Tibial artery (tissue), 4 donors: Measurements from ENCODE around the gene CFAP251.

Experiments used
- DNase-seq, 2 donors: peaks; one replicate each; pipeline ENCODE4 v3.0.0-alpha.2; 2019
- H3K27ac ChIP-seq, 2 donors: fragments of 200-600 bp; sonication (generic) in 1 of 2; 1 replicate in 1 of 2; 2 replicates in 1 of 2; pipeline ENCODE4 v1.5.1; 2018 to 2019; ENCODE audit warnings: mild to moderate bottlenecking in 1 of 2
- H3K27me3 ChIP-seq, 2 donors: fragments of 200-600 bp; sonication (generic) in 1 of 2; one replicate each; pipeline versions ENCODE4 v1.5.1 to v1.6.0; 2016 to 2019
- H3K36me3 ChIP-seq, 3 donors: fragments of 200-600 bp; sonication (generic) in 2 of 3; one replicate each; pipeline ENCODE4 v1.5.1; 2016 to 2019; ENCODE audit warnings: mild to moderate bottlenecking in 2 of 3
- H3K4me1 ChIP-seq, 4 donors: fragments of 200-600 bp; sonication (generic) in 2 of 4; 1 replicate in 3 of 4; 2 replicates in 1 of 4; pipeline ENCODE4 v1.5.1; 2016 to 2019
- H3K4me3 ChIP-seq, 2 donors: fragments of 200-600 bp; sonication (generic) in 1 of 2; 1 replicate in 1 of 2; 2 replicates in 1 of 2; pipeline ENCODE4 v1.5.1; 2018 to 2019; ENCODE audit warnings: mild to moderate bottlenecking in 2 of 2
- H3K9me3 ChIP-seq, 3 donors: fragments of 200-600 bp; sonication (generic) in 1 of 3; one replicate each; pipeline ENCODE4 v1.5.1; 2016 to 2019
- CTCF ChIP-seq, 2 experiments: fragments of 200-600 bp in 1 of 2; fragments of 450-650 bp in 1 of 2; IDR thresholded peaks; one replicate each; pipeline ENCODE4 v1.5.1; 2017 to 2019; ENCODE audit warnings: antibody characterized with exemption in 2 of 2, mild to moderate bottlenecking in 1 of 2, moderate library complexity in 1 of 2
- intact Hi-C: fragments of 100-400 bp; cut with DNase I; formaldehyde crosslinking; loops from one replicate; pipeline ENCODE4 v1.15.0; 2023; ENCODE audit warnings: low total_unique reads

Gene CFAP251

GRCh38 chr12:122048151-122048550 lies 129.8 kb downstream of the CFAP251 start:
- Histone ChIP-seq H3K27me3 (no peaks in the 10 kb centered on the region), H3K4me1 (peaks cover 0 to 22% (median 10%) of the 10 kb centered on the region in 4 donors), H3K36me3 (peaks cover 16 to 50% (median 31%) of the 10 kb centered on the region in 3 donors), H3K9me3 (no peaks in the 10 kb centered on the region), H3K4me3 (no peak overlapping the region), H3K27ac (no peak overlapping the region)
- TF ChIP-seq CTCF (IDR thresholded peaks at IDR 0.05), result no peak
- intact Hi-C loops, result no loop called here
- DNase-seq, result no peak

- Histone ChIP-seq H3K27ac (peak overlapping the region in 1 of 2 donors; percentile 76), H3K4me3 (no peak overlapping the region), H3K4me1 (peaks cover 0 to 33% (median 14%) of the 10 kb centered on the region in 4 donors), H3K27me3 (no peaks in the 10 kb centered on the region), H3K36me3 (peaks cover 6 to 36% (median 15%) of the 10 kb centered on the region in 3 donors), H3K9me3 (no peaks in the 10 kb centered on the region)
- DNase-seq, result no peak
- intact Hi-C loops, result no loop called here
- no peak for TF ChIP-seq CTCF (IDR thresholded peaks at IDR 0.05)
Measured at GRCh38 chr12:122049827-122050226, 131.4 kb downstream of the CFAP251 start.

- H3K36me3 ChIP-seq, result peaks cover 6 to 36% (median 16%) of the 10 kb centered on the region in 3 donors
- TF ChIP-seq CTCF (IDR thresholded peaks at IDR 0.05), result no peak
- H3K9me3 ChIP-seq, result no peaks in the 10 kb centered on the region
- intact Hi-C loops, result no loop called here
- H3K4me1 ChIP-seq, result peaks cover 0 to 33% (median 14%) of the 10 kb centered on the region in 4 donors
- H3K27ac ChIP-seq, result peak overlapping the region; percentile 76 to 81
- H3K4me3 ChIP-seq, result no peak overlapping the region
- no peak for DNase-seq
- H3K27me3 ChIP-seq, result no peaks in the 10 kb centered on the region
Measured at GRCh38 chr12:122050706-122051105, 132.3 kb downstream of the CFAP251 start.

GRCh38 chr12:122051231-122051876 lies 133.0 kb downstream of the CFAP251 start:
- Histone ChIP-seq H3K27ac (peak overlapping the region; percentile 76 to 81), H3K27me3 (no peaks in the 10 kb centered on the region), H3K36me3 (peaks cover 2 to 36% (median 18%) of the 10 kb centered on the region in 3 donors), H3K9me3 (no peaks in the 10 kb centered on the region), H3K4me1 (peaks cover 0 to 33% (median 14%) of the 10 kb centered on the region in 4 donors), H3K4me3 (no peak overlapping the region)
- no peak for TF ChIP-seq CTCF (IDR thresholded peaks at IDR 0.05)
- intact Hi-C loops, result no loop called here
- DNase-seq, result peak in 1 of 2 donors; percentile 78

- H3K4me3 ChIP-seq, result no peak overlapping the region
- no peak for TF ChIP-seq CTCF (IDR thresholded peaks at IDR 0.05)
- intact Hi-C loops, result no loop called here
- H3K36me3 ChIP-seq, result peaks cover 0 to 36% (median 16%) of the 10 kb centered on the region in 3 donors
- H3K9me3 ChIP-seq, result no peaks in the 10 kb centered on the region
- no peaks in the 10 kb centered on the region for H3K27me3 ChIP-seq
- H3K4me1 ChIP-seq, result peaks cover 0 to 33% (median 14%) of the 10 kb centered on the region in 4 donors
- peak overlapping the region; percentile 76 to 81 for H3K27ac ChIP-seq
- no peak for DNase-seq
Measured at GRCh38 chr12:122052285-122052684, 133.9 kb downstream of the CFAP251 start.
